Effector CD4-positive, alpha-beta T cell (primary cell): ENCODE data around the gene S100A6.
A peak's percentile ranks its signal among the peaks of the same experiment; 100 is the strongest.

ENCODE experiments used
- DNase-seq: peaks from one replicate; pipeline ENCODE4 v3.0.0-alpha.2; 2020

S100A6 gene

GRCh38 chr1:153544453-153545066, 8.8 kb upstream of the S100A6 start:
- DNase-seq = no peak

GRCh38 chr1:153543736-153544135, 7.9 kb upstream of the S100A6 start:
- DNase-seq = no peak

- DNase-seq = no peak
Measured at GRCh38 chr1:153542956-153543711, 7.3 kb upstream of the S100A6 start.

GRCh38 chr1:153541641-153542590, 6.1 kb upstream of the S100A6 start:
- no peak for DNase-seq

GRCh38 chr1:153540394-153541361, 4.9 kb upstream of the S100A6 start, which contains the start of gene S100A5:
Gene S100A5 (minus strand): TSS chr1:153540934. CDS start chr1:153540191, 743 bp downstream.
- peak; percentile 49 for DNase-seq

GRCh38 chr1:153539395-153540093, 3.8 kb upstream of the S100A6 start:
- no peak for DNase-seq

- DNase-seq = no peak
Measured at GRCh38 chr1:153538315-153538821, 2.6 kb upstream of the S100A6 start.

- no peak for DNase-seq
Measured at GRCh38 chr1:153537376-153537730, 1.6 kb upstream of the S100A6 start.

GRCh38 chr1:153536671-153537375, 1.0 kb upstream of the S100A6 start:
- DNase-seq = no peak

GRCh38 chr1:153536012-153536670, 350 bp upstream of the S100A6 start:
- DNase-seq = peak; percentile 75

- DNase-seq = no peak
Measured at GRCh38 chr1:153534925-153535241, 908 bp downstream of the S100A6 start.

- no peak for DNase-seq
Measured at GRCh38 chr1:153534226-153534924, 1.4 kb downstream of the S100A6 start.

- DNase-seq = peak; percentile 11
Measured at GRCh38 chr1:153533689-153534201, 2.0 kb downstream of the S100A6 start.

GRCh38 chr1:153532769-153533599, 2.8 kb downstream of the S100A6 start:
- peak; percentile 68 for DNase-seq

GRCh38 chr1:153532181-153532580, 3.6 kb downstream of the S100A6 start:
- DNase-seq = no peak

GRCh38 chr1:153531638-153532037, 4.2 kb downstream of the S100A6 start:
- DNase-seq = no peak

GRCh38 chr1:153527683-153528040, 8.1 kb downstream of the S100A6 start:
- no peak for DNase-seq

GRCh38 chr1:153527023-153527682, 8.6 kb downstream of the S100A6 start:
- no peak for DNase-seq
